Coronary artery (tissue), 2 donors: Measurements from ENCODE around the gene SLC37A2.
"Not testable (repeated sequence)": the region's sequence is repeated elsewhere in the genome, so short reads cannot be mapped to it uniquely, and the experiment has no call there.

ENCODE experiments used
- DNase-seq: peaks from one replicate; pipeline ENCODE4 v3.0.0-alpha.2; 2017; ENCODE audit warnings: low spot score
- H3K27ac ChIP-seq, 2 donors: fragments of 200-600 bp; sonication (generic); one replicate each; pipeline ENCODE4 v1.5.1; 2016 to 2019
- H3K4me3 ChIP-seq: fragments of 200-600 bp; sonication (generic); 2 replicates; pipeline ENCODE4 v1.5.1; 2016; ENCODE audit warnings: mild to moderate bottlenecking, moderate library complexity
- CTCF ChIP-seq: fragments of 200-600 bp; sonication (generic); IDR thresholded peaks from one replicate; pipeline ENCODE4 v1.5.1; 2019; ENCODE audit warnings: antibody characterized with exemption

Gene SLC37A2

GRCh38 chr11:125088576-125089455, 25.7 kb downstream of the SLC37A2 start:
- Histone ChIP-seq H3K4me3 (no peak overlapping the region), H3K27ac (no peak overlapping the region)
- no peak for DNase-seq
- TF ChIP-seq CTCF, result no peak

GRCh38 chr11:125089481-125089880, 26.4 kb downstream of the SLC37A2 start:
- not testable (repeated sequence) for H3K4me3 ChIP-seq, H3K27ac ChIP-seq, DNase-seq

- H3K27ac ChIP-seq, DNase-seq, H3K4me3 ChIP-seq: not testable (repeated sequence)
Observed at GRCh38 chr11:125090151-125090550, 27.0 kb downstream of the SLC37A2 start.

GRCh38 chr11:125090816-125091215, 27.7 kb downstream of the SLC37A2 start:
- no peak for DNase-seq
- no peak overlapping the region for H3K27ac ChIP-seq
- TF ChIP-seq CTCF, result no peak
- no peak overlapping the region for H3K4me3 ChIP-seq

GRCh38 chr11:125091247-125091876, 28.3 kb downstream of the SLC37A2 start:
- H3K4me3 ChIP-seq, result no peak overlapping the region
- TF ChIP-seq CTCF, result peak; percentile 47
- H3K27ac ChIP-seq, result no peak overlapping the region
- no peak for DNase-seq

- Histone ChIP-seq H3K4me3 (no peak overlapping the region), H3K27ac (no peak overlapping the region)
- no peak for DNase-seq
- no peak for TF ChIP-seq CTCF
Observed at GRCh38 chr11:125091877-125092664, 29.0 kb downstream of the SLC37A2 start.

- DNase-seq, result no peak
- Histone ChIP-seq H3K27ac (no peak overlapping the region), H3K4me3 (no peak overlapping the region)
- TF ChIP-seq CTCF, result no peak
Observed at GRCh38 chr11:125092669-125093068, 29.6 kb downstream of the SLC37A2 start.
